Esophagus squamous epithelium (tissue), 5 donors: ENCODE data around the gene RSAD1. TPM values are rescaled to one million over a fixed set of nuclear protein-coding genes. Genes with fewer than 3 reads are reported as not detected.

Source experiments
- DNase-seq: peaks from one replicate; lab custom pipeline; 2025; lab: John Stamatoyannopoulos, UW
- H3K27ac ChIP-seq, 4 donors: fragments of 200-600 bp; sonication (generic); one replicate each; pipeline ENCODE4 v1.5.1; 2016 to 2019; ENCODE audit warnings: mild to moderate bottlenecking in 1 of 4
- H3K27me3 ChIP-seq, 4 donors: fragments of 200-600 bp; sonication (generic); 1 replicate in 3 of 4; 2 replicates in 1 of 4; pipeline versions ENCODE4 v1.5.1 to v1.6.0; 2017 to 2021; ENCODE audit warnings: antibody characterized with exemption in 1 of 4
- H3K36me3 ChIP-seq, 3 donors: fragments of 200-600 bp; sonication (generic); one replicate each; pipeline ENCODE4 v1.5.1; 2016 to 2019
- H3K4me1 ChIP-seq, 3 donors: fragments of 200-600 bp; sonication (generic); one replicate each; pipeline ENCODE4 v1.5.1; 2017 to 2019
- H3K4me3 ChIP-seq, 4 donors: fragments of 200-600 bp; sonication (generic); 1 replicate in 3 of 4; 2 replicates in 1 of 4; pipeline ENCODE4 v1.5.1; 2016 to 2019; ENCODE audit warnings: mild to moderate bottlenecking in 2 of 4, moderate library complexity in 1 of 4
- H3K9me3 ChIP-seq, 3 donors: fragments of 200-600 bp; sonication (generic); one replicate each; pipeline ENCODE4 v1.5.1; 2016 to 2019
- POLR2A ChIP-seq, 4 donors: fragments of 450-650 bp; IDR thresholded peaks; one replicate each; pipeline ENCODE4 v1.6.1; 2017; ENCODE audit warnings: antibody characterized with exemption in 4 of 4, mild to moderate bottlenecking in 4 of 4, moderate library complexity in 3 of 4
- WGBS, 2 donors: methylation state at CpG; one replicate each; pipeline ENCODE4 v1.1.5; 2018; 5-methylcytosine and 5-hydroxymethylcytosine counted together
- intact Hi-C: fragments of 100-400 bp; cut with DNase I; formaldehyde crosslinking; loops from one replicate; pipeline ENCODE4 v1.15.0; 2022
- total RNA-seq, 4 donors: library from RNA; depleted of rRNA; stranded (reverse); fragments of >200 nt; gene quantifications; one replicate each; pipeline ENCODE4 v1.1.0, GENCODE V29; 2016
- TF ChIP-seq, protein P1 (sequence below), 6 experiments: fragments of 450-650 bp in 4 of 6; fragments of 200-600 bp in 2 of 6; sonication (generic) in 2 of 6; IDR thresholded peaks; one replicate each; pipeline ENCODE4 v1.5.1; 2016 to 2019; ENCODE audit warnings: antibody characterized with exemption in 6 of 6, mild to moderate bottlenecking in 4 of 6, moderate library complexity in 4 of 6
- donor health status: DM: yes; HTN: yes; CAD: no.

RSAD1 gene
- total RNA-seq, 4 donors from 2014 or later = 9.1 to 19.3 (median 14.2) TPM

- TF ChIP-seq, protein P1, sequence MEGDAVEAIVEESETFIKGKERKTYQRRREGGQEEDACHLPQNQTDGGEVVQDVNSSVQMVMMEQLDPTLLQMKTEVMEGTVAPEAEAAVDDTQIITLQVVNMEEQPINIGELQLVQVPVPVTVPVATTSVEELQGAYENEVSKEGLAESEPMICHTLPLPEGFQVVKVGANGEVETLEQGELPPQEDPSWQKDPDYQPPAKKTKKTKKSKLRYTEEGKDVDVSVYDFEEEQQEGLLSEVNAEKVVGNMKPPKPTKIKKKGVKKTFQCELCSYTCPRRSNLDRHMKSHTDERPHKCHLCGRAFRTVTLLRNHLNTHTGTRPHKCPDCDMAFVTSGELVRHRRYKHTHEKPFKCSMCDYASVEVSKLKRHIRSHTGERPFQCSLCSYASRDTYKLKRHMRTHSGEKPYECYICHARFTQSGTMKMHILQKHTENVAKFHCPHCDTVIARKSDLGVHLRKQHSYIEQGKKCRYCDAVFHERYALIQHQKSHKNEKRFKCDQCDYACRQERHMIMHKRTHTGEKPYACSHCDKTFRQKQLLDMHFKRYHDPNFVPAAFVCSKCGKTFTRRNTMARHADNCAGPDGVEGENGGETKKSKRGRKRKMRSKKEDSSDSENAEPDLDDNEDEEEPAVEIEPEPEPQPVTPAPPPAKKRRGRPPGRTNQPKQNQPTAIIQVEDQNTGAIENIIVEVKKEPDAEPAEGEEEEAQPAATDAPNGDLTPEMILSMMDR (IDR thresholded peaks at IDR 0.05) = no peak
- TF ChIP-seq POLR2A (IDR thresholded peaks at IDR 0.05) = no peak
- DNase-seq = no peak
- no peak overlapping the region for H3K4me3 ChIP-seq
- intact Hi-C loops = no loop called here
- 80 to 100% methylated on average over 1 of the region's 4 CpGs for WGBS, 2 donors
- H3K27ac ChIP-seq = no peak overlapping the region
- peaks cover 0 to 45% (median 4%) of the 10 kb centered on the region in 4 donors for H3K27me3 ChIP-seq
- peaks cover 8 to 27% (median 11%) of the 10 kb centered on the region in 3 donors for H3K4me1 ChIP-seq
- no peaks in the 10 kb centered on the region for H3K36me3 ChIP-seq
- H3K9me3 ChIP-seq = no peaks in the 10 kb centered on the region
Measured at GRCh38 chr17:50527949-50528474, 49.4 kb downstream of the RSAD1 start.

DNA sequence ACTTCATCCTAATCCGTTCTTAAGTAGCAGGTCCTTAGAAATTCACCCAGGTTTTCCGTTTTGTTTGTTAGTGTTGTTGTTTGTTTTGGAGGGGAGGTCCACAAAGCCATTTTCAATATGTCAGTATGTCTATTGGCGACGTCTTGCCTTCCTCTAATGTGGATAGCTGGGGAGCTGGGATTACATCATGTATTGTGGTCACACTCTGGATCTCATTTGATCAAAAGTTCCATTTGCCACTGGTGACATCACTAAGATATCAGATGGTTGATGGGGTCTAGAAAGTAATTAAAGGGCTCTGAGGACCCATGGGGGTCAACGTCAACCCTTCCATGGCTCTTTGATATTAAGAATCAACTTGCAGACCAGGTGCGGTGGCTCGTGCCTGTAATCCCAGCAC is 51.2 kb downstream of the RSAD1 start:
- Histone ChIP-seq H3K4me1 (peaks cover 8 to 36% (median 19%) of the 10 kb centered on the region in 3 donors), H3K27ac (no peak overlapping the region), H3K36me3 (no peaks in the 10 kb centered on the region), H3K9me3 (no peaks in the 10 kb centered on the region), H3K4me3 (no peak overlapping the region), H3K27me3 (peaks cover 0 to 62% (median 4%) of the 10 kb centered on the region in 4 donors)
- WGBS, 2 donors = 90 to 92% methylated on average over 7 of the region's 7 CpGs
- no peak for DNase-seq
- TF ChIP-seq, protein P1 (IDR thresholded peaks at IDR 0.05) = no peak
- TF ChIP-seq POLR2A (IDR thresholded peaks at IDR 0.05) = no peak
- intact Hi-C loops = no loop called here

DNA sequence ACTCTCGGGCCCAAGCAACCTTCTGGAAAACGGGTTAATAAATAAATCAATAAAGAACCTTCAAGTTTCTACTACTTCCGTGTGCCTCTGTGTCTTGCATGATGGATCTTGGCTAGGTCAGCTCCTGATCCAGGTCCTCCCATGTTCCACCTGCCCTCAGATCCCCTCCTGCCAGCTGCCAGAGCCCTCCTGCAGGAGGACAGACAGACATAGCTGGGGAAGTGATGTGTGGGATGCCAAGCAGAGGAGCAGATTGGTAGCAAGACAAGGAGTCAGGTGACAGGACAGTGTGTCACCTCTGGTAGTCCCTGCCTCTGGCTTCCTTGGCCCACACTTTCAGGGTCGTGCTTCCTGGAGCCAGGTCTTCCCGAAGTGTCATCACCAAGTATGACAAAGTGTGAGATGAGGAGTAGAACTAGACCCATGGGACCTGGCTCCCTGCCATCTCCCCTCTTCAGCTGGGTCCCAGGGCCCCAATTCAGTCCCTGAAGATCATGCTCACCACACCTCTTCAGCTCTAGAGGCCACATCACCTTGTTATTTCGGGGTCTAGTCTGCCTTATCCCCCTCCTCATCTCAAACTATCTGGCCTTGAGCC is 52.9 kb downstream of the RSAD1 start:
- Histone ChIP-seq H3K27me3 (peaks cover 0 to 63% (median 4%) of the 10 kb centered on the region in 4 donors), H3K36me3 (peaks cover 0 to 7% (median 4%) of the 10 kb centered on the region in 3 donors), H3K4me1 (peaks cover 18 to 53% (median 22%) of the 10 kb centered on the region in 3 donors), H3K4me3 (no peak overlapping the region), H3K9me3 (no peaks in the 10 kb centered on the region), H3K27ac (peak overlapping the region in 2 of 4 donors; percentile 94 to 96)
- 58 to 60% methylated on average over 6 of the region's 6 CpGs for WGBS, 2 donors
- no peak for DNase-seq
- intact Hi-C loops = no loop called here
- TF ChIP-seq POLR2A (IDR thresholded peaks at IDR 0.05) = no peak
- TF ChIP-seq, protein P1 (IDR thresholded peaks at IDR 0.05) = no peak

GRCh38 chr17:50532452-50533024 is 53.9 kb downstream of the RSAD1 start, which contains the start of gene EPN3:
TSS of gene EPN3 (plus strand) at chr17:50532735. CDS start at chr17:50536557, 3,822 bp downstream.
- Histone ChIP-seq H3K27me3 (peaks cover 0 to 63% (median 4%) of the 10 kb centered on the region in 4 donors), H3K4me1 (peaks cover 18 to 63% (median 22%) of the 10 kb centered on the region in 3 donors), H3K4me3 (peak within 1 kb of the TSS; percentile 69 to 76 (median 74)), H3K36me3 (peaks cover 0 to 17% (median 7%) of the 10 kb centered on the region in 3 donors), H3K9me3 (no peaks in the 10 kb centered on the region), H3K27ac (peak within 1 kb of the TSS; percentile 76 to 96 (median 93))
- WGBS, 2 donors = 0% methylated on average over 2 of the region's 21 CpGs; no CpG with 5 or more reads in 1 of the 2 donors
- intact Hi-C loops = no loop called here
- TF ChIP-seq, protein P1 (IDR thresholded peaks at IDR 0.05) = peak in 3 of 6 experiments; percentile 6 to 28 (median 14)
- TF ChIP-seq POLR2A (IDR thresholded peaks at IDR 0.05) = peak in 2 of 4 donors; percentile 42 to 44
- no peak for DNase-seq

DNA sequence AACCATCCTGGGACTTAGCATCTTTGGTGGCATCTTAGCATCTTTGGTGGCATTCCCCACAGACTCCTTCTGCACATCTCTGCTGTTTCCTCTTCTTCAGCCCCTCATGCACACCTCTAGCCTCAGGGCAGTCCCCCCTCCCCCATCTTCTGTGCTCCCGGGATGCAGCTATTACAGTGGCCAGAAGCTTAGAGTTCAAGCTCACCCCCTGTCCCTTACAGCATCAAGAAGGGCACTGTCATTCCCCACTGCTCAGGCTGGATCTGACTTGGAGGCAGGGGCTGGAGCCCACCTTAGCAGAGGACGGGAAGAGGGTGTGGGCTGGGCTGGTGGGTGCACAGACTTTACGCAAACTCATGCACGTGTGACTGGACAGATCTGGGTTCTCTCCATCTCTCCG is 54.5 kb downstream of the RSAD1 start:
- TF ChIP-seq, protein P1 (IDR thresholded peaks at IDR 0.05) = no peak
- no peak for TF ChIP-seq POLR2A (IDR thresholded peaks at IDR 0.05)
- intact Hi-C loops = no loop called here
- H3K9me3 ChIP-seq = no peaks in the 10 kb centered on the region
- H3K4me1 ChIP-seq = peaks cover 18 to 69% (median 22%) of the 10 kb centered on the region in 3 donors
- DNase-seq = no peak
- 2 to 25% methylated on average over 4 of the region's 5 CpGs for WGBS, 2 donors
- H3K4me3 ChIP-seq = peak overlapping the region; percentile 69 to 76 (median 74)
- H3K36me3 ChIP-seq = peaks cover 3 to 23% (median 8%) of the 10 kb centered on the region in 3 donors
- peaks cover 0 to 63% (median 4%) of the 10 kb centered on the region in 4 donors for H3K27me3 ChIP-seq
- H3K27ac ChIP-seq = peak overlapping the region; percentile 76 to 96 (median 93)
